Muscle layer of colon (tissue), 2 donors: ENCODE results near the gene NOL3.

ENCODE experiments used
- H3K27ac ChIP-seq: one replicate; pipeline ENCODE4 v1.7.0; 2013; ENCODE audit warnings: low read depth, mild to moderate bottlenecking, low read length, moderate library complexity
- H3K27me3 ChIP-seq, 2 donors: one replicate each; pipeline ENCODE4 v1.7.0; 2013; ENCODE audit warnings: low read length in 2 of 2, mild to moderate bottlenecking in 2 of 2; ENCODE audit not compliant: insufficient read depth in 2 of 2, control insufficient read depth in 1 of 2
- H3K36me3 ChIP-seq: one replicate; pipeline ENCODE4 v1.7.0; 2013; ENCODE audit warnings: mild to moderate bottlenecking, low read length; ENCODE audit not compliant: insufficient read depth
- H3K4me1 ChIP-seq: one replicate; pipeline ENCODE4 v1.7.0; 2013; ENCODE audit warnings: mild to moderate bottlenecking, low read length; ENCODE audit not compliant: insufficient read depth
- H3K4me3 ChIP-seq, 2 donors: one replicate each; pipeline ENCODE4 v1.7.0; 2013; ENCODE audit warnings: low read length in 2 of 2, low read depth in 1 of 2, mild to moderate bottlenecking in 1 of 2, moderate library complexity in 1 of 2
- H3K9ac ChIP-seq: one replicate; pipeline ENCODE4 v1.7.0; 2013; ENCODE audit warnings: low read length
- H3K9me3 ChIP-seq: one replicate; pipeline ENCODE4 v1.7.0; 2013; ENCODE audit warnings: mild to moderate bottlenecking, low read length
- donor health status: abdominal sarcoma.
- donor health status: Adenocarcinoma of cecum.

NOL3 gene

GRCh38 chr16:67213197-67214019 lies 43.1 kb downstream of the NOL3 start:
- H3K36me3 ChIP-seq, result no peaks in the 10 kb centered on the region
- H3K27ac ChIP-seq, result no peak overlapping the region
- no peaks in the 10 kb centered on the region for H3K4me1 ChIP-seq
- H3K4me3 ChIP-seq, result no peak overlapping the region
- H3K9me3 ChIP-seq, result no peaks in the 10 kb centered on the region
- H3K9ac ChIP-seq, result no peak overlapping the region
- H3K27me3 ChIP-seq, result no peaks in the 10 kb centered on the region

- Histone ChIP-seq H3K27ac (no peak overlapping the region), H3K9ac (no peak overlapping the region), H3K4me3 (no peak overlapping the region)
Measured at GRCh38 chr16:67215706-67216105, 45.4 kb downstream of the NOL3 start.

GRCh38 chr16:67216612-67217490 lies 46.5 kb downstream of the NOL3 start:
- H3K9ac ChIP-seq, result no peak overlapping the region
- H3K27ac ChIP-seq, result peak overlapping the region; percentile 44
- H3K9me3 ChIP-seq, result no peaks in the 10 kb centered on the region
- H3K27me3 ChIP-seq, result no peaks in the 10 kb centered on the region
- no peaks in the 10 kb centered on the region for H3K36me3 ChIP-seq
- no peak overlapping the region for H3K4me3 ChIP-seq
- no peaks in the 10 kb centered on the region for H3K4me1 ChIP-seq

More at GRCh38 chr16:67215706-67216105, 45.4 kb downstream of the NOL3 start:
- Histone ChIP-seq H3K9me3 (no peaks in the 10 kb centered on the region), H3K36me3 (no peaks in the 10 kb centered on the region), H3K27me3 (no peaks in the 10 kb centered on the region), H3K4me1 (no peaks in the 10 kb centered on the region)

GRCh38 chr16:67223992-67224391 lies 53.7 kb downstream of the NOL3 start:
- H3K4me1 ChIP-seq, result peaks cover 20% of the 10 kb centered on the region
- H3K27me3 ChIP-seq, result no peaks in the 10 kb centered on the region
- H3K9ac ChIP-seq, result no peak overlapping the region
- peaks cover 12% of the 10 kb centered on the region for H3K36me3 ChIP-seq
- H3K9me3 ChIP-seq, result no peaks in the 10 kb centered on the region
- H3K27ac ChIP-seq, result no peak overlapping the region
- H3K4me3 ChIP-seq, result no peak overlapping the region
